GM21528 (cell line): ENCODE results near the gene CSTPP1.

Experiments
- ATAC-seq: cut with Tn5 transposase; IDR thresholded peaks from one replicate; pipeline ENCODE4 v1.9.1; 2021; ENCODE audit warnings: mild to moderate bottlenecking, moderate library complexity; ENCODE audit not compliant: unreplicated experiment, low FRiP score

The CSTPP1 gene

GRCh38 chr11:47175746-47176327, 239.3 kb downstream of the CSTPP1 start:
- ATAC-seq: no peak

- peak; percentile 87 for ATAC-seq
Observed at GRCh38 chr11:47176328-47177228, 240.0 kb downstream of the CSTPP1 start, which contains the start of gene ARFGAP2. Gene ARFGAP2, minus strand, starts transcription at chr11:47176879. Its CDS starts 26 bp downstream, at chr11:47176853.

GRCh38 chr11:47177229-47177845, 240.8 kb downstream of the CSTPP1 start:
- peak; percentile 51 for ATAC-seq

- ATAC-seq: no peak
Observed at GRCh38 chr11:47177846-47178245, 241.3 kb downstream of the CSTPP1 start.

GRCh38 chr11:47178316-47178715, 241.8 kb downstream of the CSTPP1 start:
- ATAC-seq: no peak

DNA sequence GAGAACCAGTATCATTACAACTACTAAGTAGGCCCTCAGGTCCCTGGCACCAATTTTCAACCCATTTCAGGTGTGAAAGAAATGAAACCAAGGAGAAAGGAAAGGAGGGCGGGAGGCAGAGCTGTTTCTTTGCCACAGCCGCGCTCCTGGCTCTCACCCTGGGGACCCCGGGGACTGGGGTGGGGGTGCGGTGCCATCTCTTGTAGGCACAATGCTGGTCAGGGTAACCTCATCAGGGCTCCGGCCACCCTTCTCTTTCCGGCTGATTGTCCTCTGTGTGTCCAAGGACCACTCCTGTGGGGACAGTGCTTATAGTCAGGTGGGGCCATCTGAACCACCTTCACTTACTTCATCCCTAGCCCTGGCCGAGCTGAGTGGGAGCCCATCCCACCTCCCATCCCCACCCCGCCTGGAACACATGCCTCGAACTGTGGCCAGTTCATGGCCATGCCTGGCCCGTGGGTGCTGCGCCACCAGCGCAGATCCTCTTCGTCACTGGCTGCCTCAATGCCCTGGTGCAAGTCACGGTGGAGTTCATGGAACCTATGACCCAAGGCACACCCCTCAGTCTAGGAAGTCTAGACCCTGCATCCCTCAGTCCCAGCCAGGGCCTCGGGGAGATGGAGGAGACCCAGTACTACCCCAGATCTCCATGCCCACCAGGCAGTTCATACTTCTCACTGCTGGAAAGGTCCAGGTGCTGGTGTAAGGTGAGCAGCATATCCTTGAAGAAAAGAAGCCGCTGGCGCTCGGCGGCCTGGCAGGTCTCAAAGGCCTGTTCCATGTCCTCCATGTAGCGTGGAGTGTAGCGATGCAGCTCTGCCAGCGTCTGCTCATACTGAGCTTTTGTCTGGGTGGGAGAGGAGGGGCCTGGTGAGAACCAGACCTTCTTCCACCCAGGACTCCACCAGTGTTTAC, 242.4 kb downstream of the CSTPP1 start:
- no peak for ATAC-seq

DNA sequence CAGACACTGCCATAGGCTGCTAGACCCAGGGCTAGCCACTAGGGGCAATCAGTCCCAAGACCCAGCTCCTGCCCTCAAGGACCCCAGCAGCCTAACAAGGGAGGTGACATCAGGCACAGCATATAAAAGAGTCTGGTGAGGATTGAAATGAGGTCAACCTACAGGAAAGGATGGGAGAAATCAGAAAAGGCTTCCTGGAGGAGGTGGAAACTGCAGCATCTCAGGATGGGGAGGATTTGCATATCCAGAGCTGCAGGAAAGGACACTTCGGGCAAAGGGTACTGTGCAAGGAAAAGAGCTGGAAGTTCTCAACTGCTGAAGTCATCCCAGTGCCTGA, 243.1 kb downstream of the CSTPP1 start:
- no peak for ATAC-seq

DNA sequence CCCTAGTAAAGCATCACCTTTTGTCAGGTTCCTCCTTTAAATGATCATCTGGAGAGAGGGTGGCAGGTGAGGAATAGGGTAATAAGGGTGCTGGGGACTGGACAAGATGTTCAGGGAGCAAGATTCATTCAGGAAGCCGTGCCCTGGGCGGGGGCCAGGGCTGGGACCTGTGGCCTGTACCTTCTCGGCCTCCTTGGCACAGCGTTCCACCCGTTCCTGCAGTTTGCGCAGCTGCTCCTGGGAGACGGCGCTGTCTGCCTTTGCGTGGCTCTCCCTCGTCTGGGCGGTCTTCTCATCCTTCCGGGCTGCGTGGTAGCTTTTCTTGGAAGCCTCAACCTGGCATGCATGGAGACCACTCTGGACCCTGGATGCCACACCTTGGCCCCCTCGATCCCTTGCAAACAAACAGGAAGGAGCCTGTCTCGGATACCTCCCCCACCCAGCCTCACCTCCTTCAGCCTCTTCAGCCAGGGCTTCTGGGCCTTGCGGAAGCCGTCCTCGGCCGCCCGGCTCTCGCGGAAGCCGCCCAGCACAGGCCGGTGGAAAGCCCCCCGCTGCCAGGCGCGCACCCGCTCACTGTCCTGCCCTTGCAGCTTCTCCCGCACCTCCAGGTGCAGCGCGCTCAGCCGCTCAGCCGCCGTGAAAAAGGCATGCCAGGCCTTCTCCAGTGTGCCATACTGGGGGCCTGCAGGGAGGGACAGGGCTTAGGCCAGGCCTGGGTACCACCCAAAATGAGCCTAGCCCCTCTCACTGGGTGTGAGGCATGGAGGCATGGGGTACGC, 243.6 kb downstream of the CSTPP1 start:
- ATAC-seq: no peak

GRCh38 chr11:47181271-47181670, 244.7 kb downstream of the CSTPP1 start:
- ATAC-seq: no peak

GRCh38 chr11:47182380-47182779, 245.8 kb downstream of the CSTPP1 start:
- no peak for ATAC-seq

- ATAC-seq: no peak
Observed at GRCh38 chr11:47183031-47183856, 246.7 kb downstream of the CSTPP1 start.

GRCh38 chr11:47183969-47184368, 247.4 kb downstream of the CSTPP1 start:
- ATAC-seq: no peak

DNA sequence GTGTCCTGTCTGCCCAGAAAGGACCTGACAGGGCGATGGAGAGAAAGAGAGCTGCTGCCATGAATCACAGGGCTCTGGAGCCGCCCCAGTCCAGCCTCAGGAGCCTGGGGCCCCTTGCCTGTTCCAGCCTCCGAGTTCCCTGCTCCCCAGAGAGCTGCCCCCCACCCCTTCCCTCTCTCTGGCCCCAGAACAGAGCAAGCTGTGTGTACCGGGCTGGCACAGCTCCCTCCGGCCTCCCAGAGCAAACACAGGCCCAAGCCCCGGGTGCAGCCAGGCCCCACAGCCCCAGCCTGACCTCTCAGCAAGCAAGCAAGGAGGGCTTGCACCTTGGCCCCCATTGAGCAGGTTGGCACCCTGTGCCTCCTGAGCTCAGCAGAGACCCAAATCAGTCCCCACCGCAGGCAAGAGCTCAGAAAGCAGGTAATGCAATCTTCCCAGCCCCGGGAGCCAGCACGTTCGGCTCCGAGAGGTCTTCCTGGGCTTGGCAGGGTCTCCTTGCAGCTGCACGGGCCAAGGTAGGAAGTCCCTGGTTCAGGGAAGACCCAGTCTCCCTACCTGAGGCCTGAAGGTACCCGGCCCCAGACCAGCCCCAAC, 248.2 kb downstream of the CSTPP1 start:
- no peak for ATAC-seq

GRCh38 chr11:47185305-47186075, 248.9 kb downstream of the CSTPP1 start:
- no peak for ATAC-seq

DNA sequence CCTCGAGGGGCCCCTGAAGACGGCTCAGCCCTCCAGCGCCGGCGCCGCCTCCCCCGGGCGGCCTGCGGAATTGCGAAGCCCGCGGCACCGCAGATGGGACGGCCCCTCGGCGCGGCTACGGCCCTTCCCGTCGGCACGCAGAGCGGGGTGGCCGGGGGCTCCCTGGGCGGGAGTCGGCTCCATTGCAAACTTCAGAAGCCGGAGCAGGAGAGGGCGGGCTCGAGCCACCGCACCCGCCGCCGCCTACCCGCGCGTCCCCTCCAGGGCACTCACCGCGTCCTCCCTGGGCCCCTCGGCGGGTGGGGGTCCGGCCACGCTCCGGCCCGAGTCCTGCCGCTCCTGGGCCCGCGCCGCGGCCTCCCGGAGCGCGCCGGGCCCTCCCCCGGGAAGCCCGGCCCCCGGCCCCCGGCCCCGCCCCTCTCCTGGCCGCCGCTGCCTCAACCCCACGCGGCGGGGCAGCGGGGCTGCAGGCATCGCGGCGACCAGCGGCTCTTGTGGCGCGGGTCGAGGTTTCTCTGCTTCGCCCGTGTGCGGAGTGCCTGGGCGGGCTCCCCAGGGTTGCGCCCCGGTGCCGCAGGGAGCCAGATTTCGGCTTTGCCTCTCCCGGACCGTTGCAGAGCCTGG, 249.6 kb downstream of the CSTPP1 start, which contains the start of gene PACSIN3:
PACSIN3 (minus strand) TSS at position 359 of the 624 bp plus-strand sequence. CDS start 3,707 bp downstream, outside the sequence.
- ATAC-seq: peak; percentile 54

- peak; percentile 34 for ATAC-seq
Observed at GRCh38 chr11:47186700-47187695, 250.4 kb downstream of the CSTPP1 start.
